ENCODE data around the gene DTX3L. TPM values are rescaled to one million over a fixed set of nuclear protein-coding genes. Genes with fewer than 3 reads are reported as not detected.

DTX3L gene
- total RNA-seq, 1 donor from 2014 or later: 44.5 TPM

GRCh38 chr3:122620399-122620798, 56.3 kb downstream of the DTX3L start:
- no peak for DNase-seq (ENCODE audit: low spot score)
- Mint-ChIP-seq H3K27ac (no peak overlapping the region), H3K4me1 (ENCODE audit: low read depth) (no peaks in the 10 kb centered on the region), H3K27me3 (ENCODE audit: insufficient read depth) (no peaks in the 10 kb centered on the region), H3K36me3 (ENCODE audit: low read depth) (peaks cover 39% of the 10 kb centered on the region), H3K9me3 (no peaks in the 10 kb centered on the region), H3K4me3 (no peak overlapping the region)
- intact Hi-C loops (cut with micrococcal nuclease): no loop called here

- Mint-ChIP-seq H3K36me3 (ENCODE audit: low read depth) (peaks cover 37% of the 10 kb centered on the region), H3K27me3 (ENCODE audit: insufficient read depth) (no peaks in the 10 kb centered on the region)
- intact Hi-C loops (cut with micrococcal nuclease): no loop called here
Measured at GRCh38 chr3:122621112-122621511, 57.0 kb downstream of the DTX3L start.

GRCh38 chr3:122623031-122623829, 59.1 kb downstream of the DTX3L start:
- H3K4me1 Mint-ChIP-seq (ENCODE audit: low read depth): no peaks in the 10 kb centered on the region
- H3K4me3 Mint-ChIP-seq: no peak overlapping the region
- intact Hi-C loops (cut with micrococcal nuclease): no loop called here
- H3K27me3 Mint-ChIP-seq (ENCODE audit: insufficient read depth): no peaks in the 10 kb centered on the region
- no peak overlapping the region for H3K27ac Mint-ChIP-seq
- no peak for DNase-seq (ENCODE audit: low spot score)
- H3K36me3 Mint-ChIP-seq (ENCODE audit: low read depth): peaks cover 43% of the 10 kb centered on the region
- H3K9me3 Mint-ChIP-seq: no peaks in the 10 kb centered on the region

More at GRCh38 chr3:122621112-122621511, 57.0 kb downstream of the DTX3L start:
- Mint-ChIP-seq H3K9me3 (no peaks in the 10 kb centered on the region), H3K4me3 (no peak overlapping the region), H3K27ac (no peak overlapping the region), H3K4me1 (ENCODE audit: low read depth) (no peaks in the 10 kb centered on the region)
- no peak for DNase-seq (ENCODE audit: low spot score)

Other genes with a start within 250 kb of the DTX3L start
- not detected in 2 replicates for gene CSTA, start 239.1 kb upstream of the DTX3L start, total RNA-seq
- gene MIX23, start 181.1 kb upstream of the DTX3L start, total RNA-seq: 106 and 111 TPM in 2 replicates
- gene FAM162A, start 180.2 kb upstream of the DTX3L start, total RNA-seq: 63.7 and 70.0 TPM in 2 replicates
- 4.3 and 5.6 TPM in 2 replicates for gene WDR5B, start 148.3 kb upstream of the DTX3L start, total RNA-seq
- gene KPNA1, start 49.4 kb upstream of the DTX3L start, total RNA-seq: 81.7 and 88.2 TPM in 2 replicates
- 45.0 and 47.3 TPM in 2 replicates for gene PARP9, start within 50 bp of the DTX3L start, total RNA-seq
- gene PARP15, start 13.3 kb downstream of the DTX3L start, total RNA-seq: 12.8 and 13.2 TPM in 2 replicates
- 66.7 and 68.6 TPM in 2 replicates for gene PARP14, start 116.5 kb downstream of the DTX3L start, total RNA-seq
- gene HSPBAP1, start 229.5 kb downstream of the DTX3L start, total RNA-seq: 8.1 and 8.9 TPM in 2 replicates
- gene SLC49A4, start 230.7 kb downstream of the DTX3L start, total RNA-seq: 1.7 and 1.9 TPM in 2 replicates